Activated T-cell treated with anti-CD3 and anti-CD28 coated beads, Interleukin-2, amount 50 U/mL, for 1 hour (primary cell): Measurements from ENCODE around the gene PSMF1.
"Not testable (repeated sequence)": the region's sequence is repeated elsewhere in the genome, so short reads cannot be mapped to it uniquely, and the experiment has no call there.

Source experiments
- DNase-seq: peaks from one replicate; pipeline ENCODE4 v3.0.0-alpha.2; 2020

Gene PSMF1

GRCh38 chr20:1216527-1217427 is 98.4 kb downstream of the PSMF1 start:
- DNase-seq = not testable (repeated sequence)
